HG03442 (cell line): Measurements from ENCODE around the gene UQCRQ.
A peak's percentile ranks its signal among the peaks of the same experiment; 100 is the strongest.

Source experiments
- ATAC-seq: cut with Tn5 transposase; IDR thresholded peaks from one replicate; pipeline ENCODE4 v1.9.1; 2021; ENCODE audit warnings: mild to moderate bottlenecking, moderate library complexity; ENCODE audit not compliant: unreplicated experiment

The UQCRQ gene

DNA sequence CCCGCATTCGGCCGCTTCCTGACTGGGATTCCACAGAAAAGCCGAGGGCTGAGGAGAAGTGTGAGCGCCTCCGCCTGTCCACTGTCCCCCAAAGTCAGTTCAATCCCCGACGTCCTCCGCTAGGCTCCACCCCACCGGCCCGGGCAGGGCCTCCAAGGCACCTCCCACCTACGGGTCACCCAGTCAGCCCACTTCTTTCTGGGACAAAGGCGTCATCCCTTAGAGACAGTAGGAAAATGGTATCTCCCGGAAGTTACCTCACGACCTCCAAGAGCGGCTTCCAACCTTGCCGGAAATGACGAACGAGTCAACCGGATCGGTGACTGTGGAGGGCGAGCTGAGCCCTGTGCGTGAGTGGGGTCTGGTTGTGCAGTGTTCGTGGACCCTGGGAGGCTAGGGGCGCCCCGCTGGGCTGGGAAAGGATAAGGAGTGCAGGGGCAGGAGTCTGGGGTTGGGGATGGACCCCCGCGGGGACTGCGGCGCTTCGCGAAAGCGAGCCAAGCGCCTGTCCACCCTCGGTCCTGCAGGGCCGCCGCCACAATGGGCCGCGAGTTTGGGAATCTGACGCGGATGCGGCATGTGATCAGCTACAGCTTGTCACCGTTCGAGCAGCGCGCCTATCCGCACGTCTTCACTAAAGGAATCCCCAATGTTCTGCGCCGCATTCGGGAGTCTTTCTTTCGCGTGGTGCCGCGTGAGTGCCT is at the start of gene UQCRQ, which contains the start of gene GDF9:
UQCRQ (plus strand) TSS at position 301 of the 704 bp plus-strand sequence; CDS start at position 541, 240 bp downstream.
GDF9 (minus strand) TSS at position 128 of the 704 bp plus-strand sequence. CDS start 1,936 bp downstream, outside the sequence.
- peak; percentile 97 for ATAC-seq

DNA sequence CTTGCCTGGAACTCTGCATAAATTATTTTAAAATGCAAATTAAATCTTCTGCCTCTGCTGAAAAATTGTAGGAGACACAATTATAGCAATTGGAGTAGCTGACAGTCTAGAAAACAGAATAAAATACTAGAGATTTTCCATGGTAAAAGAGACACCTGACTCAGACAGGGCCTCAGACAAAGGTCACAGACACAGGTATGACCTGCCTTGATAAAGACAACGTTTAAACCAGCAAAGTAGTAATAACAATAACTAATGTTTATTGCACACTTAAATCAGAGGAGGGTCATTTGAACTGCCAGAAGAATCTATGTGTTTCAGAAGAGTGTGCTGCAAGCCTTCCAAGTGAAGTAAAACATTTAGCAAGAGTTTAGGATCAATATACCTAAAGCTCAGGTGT is 49.4 kb upstream of the UQCRQ start:
- no peak for ATAC-seq

DNA sequence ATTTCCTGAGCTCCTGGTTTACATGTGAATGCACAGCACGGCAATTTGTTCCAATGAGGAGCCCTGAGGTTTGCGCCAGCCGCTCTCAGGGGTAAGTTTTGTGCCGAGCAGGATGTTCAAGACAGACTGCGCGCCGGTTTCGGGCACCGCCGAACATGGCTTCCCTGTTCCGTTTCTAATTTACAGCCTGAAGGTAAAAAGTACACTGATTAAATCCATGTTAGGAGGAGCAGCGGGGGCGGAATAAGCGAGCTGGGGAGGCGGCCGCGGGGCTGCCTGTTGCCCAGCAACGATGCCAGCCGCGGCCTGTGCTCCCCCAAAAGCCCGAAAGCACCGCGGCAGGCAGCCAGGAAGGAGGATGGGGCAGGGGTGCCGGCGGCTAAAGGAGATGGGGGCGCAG is 47.0 kb upstream of the UQCRQ start:
- ATAC-seq: no peak

DNA sequence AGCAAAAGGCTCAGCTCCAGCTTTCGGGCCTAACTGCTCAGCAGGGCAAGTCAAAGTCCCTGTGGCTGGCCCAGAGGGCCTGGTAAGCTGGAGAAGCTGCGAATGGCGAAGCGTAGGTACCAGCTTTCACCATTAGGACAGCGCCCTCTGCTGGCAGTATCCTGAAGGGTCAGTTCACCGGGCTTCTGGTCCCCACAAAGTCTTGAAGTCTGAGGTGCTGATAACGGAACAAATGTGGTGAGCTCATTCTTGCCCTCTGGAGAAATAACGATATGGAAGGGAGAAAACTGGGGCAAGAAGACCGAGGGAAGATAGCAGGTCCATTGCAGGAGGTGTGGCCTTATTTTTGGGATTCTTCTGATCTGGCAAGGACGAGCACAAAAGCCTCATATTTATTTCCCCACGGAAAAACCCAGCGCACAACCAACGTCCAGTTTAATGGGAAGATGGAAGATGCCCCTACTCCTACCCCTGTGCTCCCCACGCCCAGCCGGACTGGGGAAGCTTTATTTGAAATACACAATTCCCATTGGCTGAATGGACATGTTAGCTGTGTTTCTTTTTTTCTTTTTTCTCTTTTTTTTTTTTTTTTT is 46.2 kb upstream of the UQCRQ start:
- ATAC-seq: peak; percentile 64

DNA sequence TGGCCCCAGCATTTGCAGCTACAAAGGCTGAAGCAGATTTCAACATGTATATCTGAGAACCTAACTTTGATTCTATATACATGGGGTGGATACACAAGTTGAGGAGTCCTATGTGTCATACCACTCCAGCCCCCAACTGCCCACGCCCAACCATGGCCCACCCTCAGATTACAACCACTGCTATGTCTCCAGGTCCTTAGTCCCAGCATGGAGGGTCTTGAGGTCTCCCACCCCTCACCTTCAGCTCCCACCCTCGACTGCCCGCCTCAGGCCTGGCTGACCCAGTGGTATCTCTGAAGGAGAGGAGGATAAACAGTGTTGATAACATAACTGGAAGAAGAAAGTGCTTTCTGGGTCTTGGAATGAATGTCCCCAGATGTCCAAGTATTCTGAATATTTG is 45.1 kb upstream of the UQCRQ start:
- no peak for ATAC-seq

DNA sequence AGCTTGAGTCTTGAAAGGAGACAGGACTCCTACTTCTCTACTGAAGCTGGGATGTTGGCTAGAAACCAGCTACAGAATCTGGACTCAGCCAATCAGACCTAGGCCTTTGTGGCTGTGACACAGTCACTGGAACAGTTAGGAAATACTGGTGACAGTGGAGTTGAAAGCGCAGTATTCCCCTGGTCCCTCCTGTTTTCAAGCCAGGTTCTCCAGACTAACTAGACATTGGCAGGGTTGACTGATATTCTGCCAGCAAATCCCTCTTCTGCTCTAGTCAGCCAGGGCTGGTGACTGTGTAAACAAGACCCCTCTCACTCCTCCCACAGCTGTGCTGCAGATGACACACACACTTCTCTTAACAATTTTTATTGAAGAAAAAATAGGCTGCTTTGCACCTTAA is 44.7 kb upstream of the UQCRQ start:
- no peak for ATAC-seq

DNA sequence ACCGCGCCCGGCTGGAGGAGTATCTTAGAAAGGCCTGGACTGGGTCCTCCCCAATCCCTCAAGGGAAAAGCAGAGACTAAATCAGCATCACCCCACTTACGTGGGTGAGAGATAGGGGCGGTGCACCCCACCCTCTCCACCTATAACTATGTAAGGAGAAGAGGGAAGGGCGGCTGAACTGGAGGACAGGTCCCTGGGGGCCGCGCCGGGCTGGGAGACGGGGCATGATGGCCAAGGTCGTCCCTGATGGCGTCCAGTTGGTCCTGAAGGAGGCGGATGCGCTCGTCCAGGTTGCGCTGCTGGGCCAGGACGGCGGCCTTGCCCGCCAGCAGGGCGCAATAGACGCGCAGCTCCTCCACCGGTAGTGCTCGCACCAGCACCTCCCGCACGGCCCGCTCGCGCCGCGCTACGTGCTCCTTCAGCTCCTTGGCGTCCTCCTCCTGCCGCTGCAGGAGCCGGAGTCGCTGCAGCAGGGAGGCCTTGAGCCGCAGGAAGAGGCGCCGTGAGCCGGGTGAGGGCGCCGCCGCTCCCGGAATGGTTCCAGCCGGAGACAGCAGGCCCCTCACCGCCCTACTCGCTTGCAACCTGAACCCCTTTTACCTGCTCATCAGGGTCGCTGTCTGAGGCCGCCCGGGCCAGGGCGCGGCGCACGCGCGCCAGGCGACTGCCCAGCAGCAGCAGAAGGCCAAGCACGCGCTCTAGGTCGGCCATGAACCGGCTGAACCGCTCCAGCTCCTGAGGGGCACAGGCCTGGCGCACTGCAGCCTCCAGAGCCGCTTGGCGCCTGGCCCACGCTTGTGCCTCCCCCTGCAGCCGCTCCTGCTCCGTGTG is 43.6 kb upstream of the UQCRQ start:
- ATAC-seq: no peak

DNA sequence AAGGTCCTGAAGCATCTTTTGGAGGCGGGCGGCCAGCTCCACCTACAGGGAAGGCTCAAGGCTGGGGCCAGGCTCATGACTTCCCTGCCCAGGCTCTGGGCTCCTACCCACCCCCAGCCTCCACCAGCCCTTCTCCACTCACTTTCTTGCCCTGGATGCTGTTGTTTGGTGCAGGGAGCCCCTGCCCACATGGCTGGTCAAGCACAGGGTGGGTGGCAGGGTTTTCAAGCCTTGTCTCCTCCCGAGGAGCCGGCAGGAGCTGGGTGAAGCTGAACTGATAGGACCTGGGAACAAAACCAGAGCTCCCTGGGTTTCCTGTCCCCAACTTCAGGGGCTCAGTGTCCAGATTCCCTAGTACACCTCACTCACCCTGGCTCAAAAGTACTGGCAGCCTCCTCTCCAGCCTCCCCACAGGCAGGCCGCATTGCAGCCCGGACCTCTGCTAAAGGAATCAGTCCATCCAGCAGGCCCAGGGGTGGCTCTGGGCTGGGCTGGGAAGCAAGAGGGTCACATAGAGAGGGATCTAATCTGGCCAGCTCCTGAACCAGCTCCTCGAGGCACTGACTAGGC is 42.9 kb upstream of the UQCRQ start:
- no peak for ATAC-seq

DNA sequence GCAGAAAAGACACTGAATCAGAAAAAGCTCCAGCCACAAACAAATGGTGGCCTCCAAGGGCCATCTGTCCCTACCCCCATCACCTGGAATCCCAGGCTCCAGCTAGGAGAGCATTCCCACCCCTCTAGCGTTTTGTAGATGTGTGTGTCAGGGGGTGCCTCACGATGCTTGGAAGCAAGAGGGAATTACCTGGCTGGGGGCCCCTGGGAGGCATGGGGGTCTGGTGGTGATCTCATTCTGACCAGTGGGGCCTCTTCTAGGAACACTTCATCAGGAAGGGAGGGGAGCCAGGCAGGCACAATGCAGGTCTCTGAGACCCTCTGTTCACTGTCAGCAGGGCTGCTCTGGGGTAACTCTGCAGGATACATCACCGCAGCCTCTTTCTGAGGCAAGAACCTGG is 42.0 kb upstream of the UQCRQ start:
- ATAC-seq: no peak

DNA sequence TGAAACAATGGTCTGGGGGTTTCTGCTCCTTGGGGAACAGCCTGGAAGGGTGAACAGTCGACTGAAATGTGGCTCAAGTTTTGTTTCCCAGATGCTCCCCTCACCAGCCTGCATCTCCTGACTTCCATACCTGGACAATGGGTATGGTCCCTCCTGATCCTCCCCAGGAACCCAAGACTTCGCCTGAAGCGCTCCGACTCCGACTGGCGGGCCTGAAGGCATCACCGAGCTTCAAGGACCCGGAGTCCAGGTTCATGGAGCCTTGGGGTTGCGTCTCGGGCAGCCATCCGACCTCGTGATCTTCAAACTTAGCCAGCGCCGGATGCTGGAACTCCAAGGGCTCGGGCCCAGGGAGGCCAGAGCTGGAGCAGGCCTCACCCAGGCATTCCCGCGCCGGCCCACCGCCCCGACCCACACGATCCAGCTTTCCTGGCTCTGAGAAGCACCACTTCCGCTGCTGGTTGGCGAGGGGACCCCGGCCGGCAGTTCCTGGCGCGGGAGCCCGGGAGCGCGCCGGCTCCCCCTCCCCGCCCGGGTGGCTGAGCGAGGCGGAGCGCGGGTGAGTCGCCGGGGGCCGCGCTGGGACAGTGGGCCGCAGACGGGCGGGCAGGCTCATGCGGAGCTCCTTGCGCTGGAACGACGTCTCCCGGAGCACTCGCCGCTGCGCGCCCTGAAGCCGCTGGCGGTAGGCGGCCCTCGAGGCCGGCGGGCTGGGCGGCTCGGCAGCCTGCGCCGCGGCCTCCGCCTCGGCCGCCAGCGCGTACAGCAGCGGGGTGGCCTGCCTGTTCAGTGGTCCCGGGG is 41.2 kb upstream of the UQCRQ start:
- ATAC-seq: no peak

DNA sequence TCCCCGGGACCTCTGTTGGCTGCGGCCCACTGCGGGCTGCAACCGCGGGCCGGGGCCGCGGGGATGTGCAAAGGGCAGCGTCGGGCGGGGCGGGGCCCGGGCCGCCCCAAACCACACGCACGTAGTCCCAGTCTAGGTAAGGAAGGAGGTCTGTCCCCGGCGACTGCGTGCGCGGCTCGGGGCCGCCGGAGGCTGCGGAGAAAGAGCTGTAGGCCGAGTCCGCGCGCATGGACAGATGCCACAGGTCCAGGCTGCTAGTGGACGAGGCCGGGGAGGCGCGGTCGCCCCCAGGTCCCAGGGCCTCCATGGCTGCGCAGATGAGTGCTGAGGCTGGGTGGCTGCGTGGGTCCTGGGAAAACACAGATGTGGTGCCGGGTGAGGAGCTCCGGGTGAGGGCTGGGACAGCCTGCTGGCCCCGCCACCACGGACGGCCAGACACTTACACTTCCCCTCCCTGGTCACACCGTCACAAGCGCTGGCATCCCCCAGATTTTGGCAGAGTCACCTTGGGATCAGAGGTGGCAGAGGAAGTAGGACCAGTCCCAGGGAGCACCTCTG is 40.5 kb upstream of the UQCRQ start:
- ATAC-seq: no peak

DNA sequence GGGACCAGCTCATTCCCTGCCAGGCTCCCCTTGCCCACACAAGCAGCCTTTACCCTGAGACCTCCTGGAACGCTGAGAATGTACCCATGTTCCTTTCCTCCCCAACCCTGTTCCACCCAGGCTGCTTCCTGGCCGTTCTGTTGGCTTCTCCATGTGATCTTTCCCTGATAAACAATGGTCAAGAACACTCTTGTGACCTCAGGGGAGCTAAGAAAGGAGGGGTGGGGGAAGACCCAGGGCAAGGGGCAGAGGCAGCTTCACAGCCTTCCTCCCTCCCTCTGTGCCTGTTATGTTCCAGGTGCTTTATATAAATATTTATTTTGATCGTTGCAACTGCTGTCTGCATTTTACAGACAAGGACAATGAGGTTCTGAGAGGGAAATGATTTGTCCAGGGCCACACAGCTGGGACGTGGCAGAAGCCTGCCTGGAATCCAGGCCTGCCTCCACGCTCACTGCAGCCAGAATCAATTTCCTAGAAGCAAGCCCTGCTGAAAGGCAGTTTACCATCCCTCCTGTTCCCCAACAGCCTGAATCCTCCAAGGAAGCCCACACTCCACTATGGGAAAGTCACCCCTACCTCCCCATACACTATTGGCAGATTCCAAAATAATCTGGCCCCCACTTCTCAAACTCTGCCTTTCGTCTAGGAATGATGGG is 39.9 kb upstream of the UQCRQ start:
- no peak for ATAC-seq

DNA sequence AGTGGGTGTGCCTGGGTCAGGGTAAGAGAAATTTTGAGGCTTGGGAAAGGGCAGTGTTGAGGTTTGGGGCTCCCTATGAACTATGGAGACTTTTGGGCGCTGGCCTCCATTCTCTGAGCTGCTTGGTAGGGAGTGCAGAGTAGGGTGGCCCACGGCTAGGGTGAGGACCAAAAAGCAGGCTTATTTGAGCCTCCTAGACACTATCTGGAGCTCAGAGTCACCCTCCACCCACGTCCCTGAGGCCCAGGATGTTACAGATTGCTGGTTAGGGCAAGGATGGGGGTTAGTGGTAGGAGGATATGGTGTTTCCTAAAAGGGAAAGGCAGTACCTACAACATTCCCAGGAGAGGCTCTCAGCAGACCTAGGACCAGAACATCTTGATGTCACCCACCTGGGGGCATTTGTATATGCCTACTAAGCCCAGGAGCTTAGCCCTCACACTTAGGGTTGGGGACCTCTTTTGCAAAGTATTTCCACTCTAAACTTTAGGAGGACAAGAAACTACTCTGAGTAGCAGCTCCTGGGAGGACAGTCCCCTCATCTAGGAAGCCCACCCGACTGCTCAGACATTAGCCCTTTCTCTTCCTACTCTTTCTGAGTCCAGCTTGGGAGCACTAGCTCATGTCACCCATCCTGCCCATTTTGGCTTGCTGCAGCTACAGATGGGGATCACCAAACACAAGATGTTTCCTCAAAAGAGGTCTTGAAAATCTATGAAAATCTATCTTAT is 38.3 kb upstream of the UQCRQ start:
- ATAC-seq: no peak

DNA sequence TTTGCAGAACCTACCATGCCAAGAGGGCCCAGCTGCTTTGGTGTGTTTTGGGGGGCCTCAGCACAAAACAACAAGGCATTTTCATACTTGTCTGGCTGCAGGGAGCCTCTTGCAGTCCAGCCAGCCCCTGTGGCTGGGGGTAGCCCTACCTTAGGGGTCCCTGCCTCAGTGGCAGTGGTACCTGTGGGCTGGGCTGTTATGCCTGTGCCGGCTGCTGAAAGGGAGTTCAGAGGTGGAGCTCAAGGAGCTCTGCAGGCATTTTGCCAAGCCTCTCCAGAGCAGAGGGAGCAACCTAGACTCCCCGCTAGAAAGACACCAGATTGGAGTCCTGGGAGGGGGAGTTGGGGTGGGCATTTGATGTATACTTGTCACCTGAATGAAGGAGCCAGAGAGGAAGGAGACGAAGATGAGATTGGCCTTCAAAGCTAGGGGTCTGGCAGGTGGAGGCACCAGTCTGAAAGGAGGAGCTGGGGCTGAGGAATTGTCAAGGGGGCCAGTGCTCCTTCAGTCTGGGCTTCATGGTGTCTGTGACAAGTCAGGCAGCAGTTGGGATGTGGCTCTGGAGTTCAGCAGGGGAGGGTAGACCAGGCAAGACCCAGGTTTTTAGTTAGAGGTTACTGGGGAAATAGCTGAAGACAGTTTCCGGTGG is 37.5 kb upstream of the UQCRQ start:
- ATAC-seq: no peak

DNA sequence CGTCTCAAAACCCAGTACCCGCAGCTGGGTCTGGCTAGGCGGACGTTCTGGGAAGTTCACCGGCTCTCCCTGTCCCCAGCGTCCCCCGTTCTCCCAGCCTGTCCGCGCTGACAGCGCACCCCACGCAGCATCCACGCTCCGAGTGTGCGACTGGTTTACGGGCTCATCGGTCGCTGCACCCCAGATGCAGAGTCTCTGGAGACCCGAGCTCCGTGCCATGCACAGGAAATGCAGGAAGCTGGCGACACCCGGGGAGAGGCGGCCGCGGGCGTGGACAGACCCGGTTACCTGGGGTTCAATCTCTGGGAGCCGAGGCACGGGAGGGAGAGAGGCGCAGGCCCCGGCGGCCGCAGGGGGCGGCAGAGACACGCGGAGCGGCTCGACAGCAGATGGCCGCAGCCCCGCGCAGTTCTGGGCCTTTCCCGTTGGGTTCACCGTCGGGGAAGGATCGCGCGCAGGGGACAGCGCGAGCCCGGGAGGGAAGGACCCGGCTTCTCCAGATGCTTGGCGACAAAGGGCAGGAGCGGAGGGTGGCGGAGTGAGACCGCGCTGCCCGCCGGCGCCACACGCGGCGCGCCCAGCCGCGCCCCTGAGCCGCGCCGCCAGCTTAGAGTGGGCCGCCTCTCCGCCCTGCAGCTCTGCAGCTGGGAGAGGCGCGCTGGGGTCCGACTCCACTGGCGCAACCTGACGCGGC is 36.6 kb upstream of the UQCRQ start:
- ATAC-seq: peak; percentile 72

DNA sequence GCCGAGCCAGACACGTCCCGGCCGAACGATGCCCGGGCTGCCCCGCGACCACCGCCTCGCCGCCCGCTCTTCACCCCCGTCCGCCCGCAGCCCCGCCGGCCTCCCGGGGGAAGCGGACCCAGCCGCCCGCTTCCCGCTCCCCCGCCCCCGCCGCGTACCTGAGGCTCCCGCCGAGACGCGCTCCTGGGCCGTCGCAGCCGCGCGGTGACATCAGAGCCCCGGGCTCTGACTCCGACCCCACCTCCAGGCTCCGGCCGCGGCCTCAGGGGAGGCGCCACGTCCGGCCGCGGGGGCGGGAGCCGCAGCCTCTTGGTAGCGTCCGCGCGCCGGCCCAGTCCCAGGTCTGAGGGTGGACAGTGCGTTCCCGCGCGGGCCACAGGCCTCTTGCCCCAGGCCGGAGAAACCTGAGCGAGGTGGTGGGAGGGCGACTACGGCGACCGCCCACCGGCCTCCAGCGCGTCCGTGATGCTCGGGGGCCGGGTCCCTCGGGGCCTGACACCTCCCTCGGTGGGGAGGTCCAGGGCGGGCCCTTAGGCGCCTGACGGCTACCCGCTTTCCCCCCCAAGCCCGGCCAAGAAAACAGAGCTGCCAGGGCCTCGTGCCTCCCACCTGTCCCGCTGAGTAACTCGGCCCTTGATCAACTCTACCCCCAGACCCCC is 35.9 kb upstream of the UQCRQ start, which contains the start of gene SHROOM1:
SHROOM1 (minus strand) TSS at position 212 of the 659 bp plus-strand sequence. CDS start 4,507 bp downstream, outside the sequence.
- peak; percentile 65 for ATAC-seq

DNA sequence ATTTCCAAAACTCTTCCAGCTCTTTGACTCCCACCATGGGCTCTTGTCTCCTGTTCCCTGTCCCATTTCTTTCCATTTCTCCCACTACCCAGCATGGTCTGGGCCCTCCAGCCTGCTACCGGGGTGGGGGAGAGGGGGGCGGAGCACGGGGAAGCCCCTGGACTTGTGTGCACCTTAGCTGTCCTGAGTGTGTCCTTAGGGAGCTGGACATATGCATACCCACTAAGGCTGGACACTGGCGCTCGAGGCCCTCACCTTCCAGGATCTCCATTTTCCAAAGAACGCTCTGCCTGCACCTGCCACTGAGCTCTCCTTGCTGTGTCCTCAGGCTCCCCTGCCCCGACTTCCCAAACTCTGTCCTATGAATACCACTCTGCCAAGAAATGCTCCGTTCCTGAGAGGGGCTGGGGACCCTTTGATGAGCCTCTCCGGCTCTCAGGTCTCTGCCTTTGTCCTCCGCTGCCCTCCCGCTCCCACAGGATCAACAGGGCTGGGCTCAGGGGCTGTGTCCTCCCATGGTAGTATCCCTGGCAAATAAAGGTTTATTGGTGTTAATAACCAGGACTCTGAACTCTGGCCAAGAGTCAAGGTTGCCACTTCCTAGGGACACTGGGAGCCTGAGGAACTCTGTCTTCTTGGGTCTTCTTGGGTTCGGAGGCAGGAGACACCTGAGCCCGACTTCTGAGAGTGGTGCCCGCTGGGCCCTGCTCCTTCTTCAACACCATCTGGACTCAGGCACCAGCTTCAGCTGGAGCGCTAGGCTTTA is 35.2 kb upstream of the UQCRQ start:
- no peak for ATAC-seq
